Amniotic epithelial cell (primary cell): Measurements from ENCODE around the gene ANXA8.
A peak's percentile ranks its signal among the peaks of the same experiment; 100 is the strongest.
"Not testable (repeated sequence)": the region's sequence is repeated elsewhere in the genome, so short reads cannot be mapped to it uniquely, and the experiment has no call there.

Source experiments
- DNase-seq: peaks from one replicate; pipeline ENCODE4 v3.0.0-alpha.2; 2010; ENCODE audit warnings: low read depth

ANXA8 gene, protein sequence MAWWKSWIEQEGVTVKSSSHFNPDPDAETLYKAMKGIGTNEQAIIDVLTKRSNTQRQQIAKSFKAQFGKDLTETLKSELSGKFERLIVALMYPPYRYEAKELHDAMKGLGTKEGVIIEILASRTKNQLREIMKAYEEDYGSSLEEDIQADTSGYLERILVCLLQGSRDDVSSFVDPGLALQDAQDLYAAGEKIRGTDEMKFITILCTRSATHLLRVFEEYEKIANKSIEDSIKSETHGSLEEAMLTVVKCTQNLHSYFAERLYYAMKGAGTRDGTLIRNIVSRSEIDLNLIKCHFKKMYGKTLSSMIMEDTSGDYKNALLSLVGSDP

DNA sequence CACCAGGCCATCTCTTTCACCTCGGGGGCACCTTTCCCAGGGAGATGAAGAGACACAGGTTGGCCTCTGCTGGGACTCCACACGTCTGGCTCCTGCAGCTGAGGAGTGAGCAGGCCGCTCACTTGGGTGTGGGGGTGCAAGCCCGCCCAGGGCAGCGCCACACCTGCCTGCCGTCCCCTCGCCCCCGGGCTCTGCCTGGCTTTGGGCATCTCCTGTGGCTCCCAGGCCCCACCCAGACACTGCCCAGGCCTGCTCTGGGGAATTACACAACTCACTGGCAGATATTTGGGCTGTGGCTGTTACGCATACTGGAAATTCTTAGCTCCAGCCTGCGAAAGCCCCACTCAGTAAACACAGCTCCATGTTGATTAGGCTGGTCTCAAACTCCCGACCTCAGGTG is at the start of gene ANXA8:
Gene ANXA8 (minus strand): TSS at position 193 of the 400 bp plus-strand sequence. CDS start 182 bp downstream, at position 11.
- DNase-seq, result peak; percentile 64

DNA sequence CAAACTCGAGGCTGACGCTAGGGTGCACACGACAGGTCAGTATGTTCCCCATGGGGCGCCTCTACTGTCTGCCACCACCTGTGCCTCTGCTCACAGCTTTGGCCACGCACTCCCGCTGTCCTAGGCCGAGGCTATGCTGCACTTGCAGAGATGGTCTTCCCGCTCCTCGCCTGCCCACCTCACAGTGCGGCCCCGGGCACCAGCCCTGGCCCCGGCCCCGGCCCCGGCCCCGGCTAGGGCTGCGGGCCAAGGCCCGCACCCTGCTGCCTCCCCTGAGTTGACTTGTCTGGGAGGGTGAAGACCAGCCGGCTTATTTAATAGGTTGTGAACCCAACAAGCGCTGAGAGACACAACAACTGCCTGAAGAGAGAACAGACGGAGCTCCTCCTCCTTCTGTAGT is 39.6 kb upstream of the ANXA8 start, which contains the start of gene AGAP9:
Gene AGAP9 (minus strand): TSS at position 164 of the 400 bp plus-strand sequence. CDS start 112 bp downstream, at position 52.
- not testable (repeated sequence) for DNase-seq

DNA sequence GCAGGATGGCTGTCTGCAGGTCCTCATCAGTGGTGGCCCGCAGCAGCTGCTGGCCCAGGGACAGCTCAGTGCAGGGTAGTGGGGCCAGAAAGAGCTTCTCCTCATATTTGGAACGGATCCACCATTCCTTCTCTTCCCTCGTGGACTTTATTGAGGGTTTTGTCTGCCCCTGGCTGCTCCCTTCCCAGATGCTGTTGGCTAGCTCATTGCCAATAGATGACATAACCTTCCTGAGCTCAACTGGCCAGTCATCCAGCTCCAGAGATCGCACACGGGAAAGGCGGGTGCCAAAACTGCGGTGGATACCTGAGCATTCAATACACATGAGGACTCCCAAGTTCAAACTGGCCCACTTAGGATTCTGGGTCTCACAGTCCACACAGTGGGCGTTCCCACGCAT is 18.4 kb upstream of the ANXA8 start:
- not testable (repeated sequence) for DNase-seq

DNA sequence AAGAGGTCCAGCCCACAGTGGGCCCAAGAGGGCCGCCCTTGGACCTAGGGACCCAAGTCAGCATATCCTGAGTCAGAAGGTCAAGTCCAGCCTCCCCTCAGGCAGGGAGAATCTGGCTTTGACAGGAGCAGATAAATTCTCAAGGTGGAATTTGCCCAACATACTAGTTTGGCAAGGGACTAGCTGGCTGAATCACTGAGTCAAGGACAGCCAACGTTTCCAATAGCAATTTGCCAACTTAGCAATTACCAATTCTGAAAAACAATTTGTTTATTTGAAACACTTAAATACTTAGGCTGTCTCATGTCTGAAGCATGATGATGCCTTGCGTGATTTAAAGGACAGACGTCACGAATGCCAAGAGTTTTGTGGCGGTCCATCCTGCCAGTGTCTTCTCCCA is 10.3 kb upstream of the ANXA8 start:
- not testable (repeated sequence) for DNase-seq

DNA sequence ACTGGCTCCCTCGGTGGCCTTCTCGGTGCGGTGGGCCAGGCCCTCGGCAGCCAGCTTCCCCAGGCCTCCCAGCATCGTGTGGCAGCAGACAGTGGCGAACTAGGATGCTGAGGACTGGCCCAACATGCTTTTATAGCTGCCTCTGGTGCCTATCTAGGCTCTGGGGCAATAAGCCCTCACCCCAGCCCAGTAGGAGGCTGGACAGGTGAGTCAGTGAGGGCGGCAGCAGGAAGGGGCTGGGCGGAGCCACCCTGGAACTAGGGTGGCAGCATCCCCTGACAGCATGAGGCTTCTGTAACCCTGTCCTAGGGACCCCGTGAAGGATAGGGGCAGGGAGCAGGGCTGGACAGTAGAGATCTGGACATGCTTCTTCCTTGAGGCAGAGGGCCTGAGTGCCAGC is 7.7 kb upstream of the ANXA8 start, which contains the start of gene FAM25G:
Gene FAM25G (minus strand): TSS at position 101 of the 400 bp plus-strand sequence. CDS start 26 bp downstream, at position 75.
- not testable (repeated sequence) for DNase-seq

DNA sequence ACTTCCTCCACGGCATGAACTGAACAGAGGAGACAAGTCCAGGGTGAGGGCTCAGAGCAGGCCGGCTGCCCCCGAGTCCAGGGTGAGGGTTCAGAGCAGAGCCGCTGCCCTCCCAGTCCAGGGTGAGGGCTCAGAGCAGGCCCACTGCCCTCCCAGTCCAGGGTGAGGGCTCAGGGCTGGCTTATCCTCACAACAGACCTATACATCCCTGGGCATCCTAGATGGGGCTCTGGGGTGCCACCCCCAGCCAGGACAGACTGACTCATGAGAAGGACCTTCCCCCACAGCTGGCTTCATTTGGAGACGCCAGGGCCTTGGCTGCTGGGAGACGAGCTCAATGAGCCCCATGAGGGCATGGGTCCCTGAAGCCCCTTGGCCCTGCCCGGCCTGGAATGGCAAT is 5.7 kb upstream of the ANXA8 start:
- not testable (repeated sequence) for DNase-seq

DNA sequence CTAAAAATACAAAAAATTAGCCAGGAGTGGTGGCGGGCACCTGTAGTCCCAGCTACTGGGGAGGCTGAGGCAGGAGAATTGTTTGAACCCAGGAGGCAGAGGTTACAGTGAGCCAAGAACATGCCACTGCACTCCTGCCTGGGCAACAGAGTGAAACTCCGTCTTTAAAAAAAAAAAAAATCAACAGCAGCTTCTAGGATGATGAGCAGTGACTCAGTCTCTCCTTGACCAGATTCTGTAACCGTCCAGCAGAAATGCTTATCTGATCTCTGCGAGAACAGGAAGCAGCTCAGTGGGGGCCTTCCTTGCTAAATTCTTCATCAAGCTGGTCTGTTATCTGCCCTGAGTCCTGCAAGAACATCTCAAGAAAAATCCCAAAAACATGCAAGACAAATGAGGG is 2.0 kb upstream of the ANXA8 start:
- peak; percentile 88 for DNase-seq

DNA sequence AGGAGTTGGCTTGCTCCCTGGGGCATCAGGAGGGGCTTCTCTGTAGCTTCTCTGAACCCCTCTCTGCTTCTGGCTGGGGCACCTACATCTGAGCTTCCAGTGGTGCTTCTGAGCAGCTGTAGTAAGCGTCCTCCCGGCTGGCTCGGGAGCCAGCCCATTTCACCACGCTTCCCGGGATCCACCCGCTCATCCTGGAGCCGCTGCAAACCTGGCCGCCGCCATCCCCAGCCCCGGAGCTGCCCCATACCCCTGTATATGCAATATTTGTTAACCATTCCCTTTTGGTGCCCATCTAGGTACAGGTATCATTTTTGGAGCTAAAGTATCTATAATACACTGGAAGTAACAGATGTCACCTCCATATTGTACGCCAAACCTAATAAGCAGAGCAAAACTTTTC is 871 bp upstream of the ANXA8 start:
- not testable (repeated sequence) for DNase-seq

DNA sequence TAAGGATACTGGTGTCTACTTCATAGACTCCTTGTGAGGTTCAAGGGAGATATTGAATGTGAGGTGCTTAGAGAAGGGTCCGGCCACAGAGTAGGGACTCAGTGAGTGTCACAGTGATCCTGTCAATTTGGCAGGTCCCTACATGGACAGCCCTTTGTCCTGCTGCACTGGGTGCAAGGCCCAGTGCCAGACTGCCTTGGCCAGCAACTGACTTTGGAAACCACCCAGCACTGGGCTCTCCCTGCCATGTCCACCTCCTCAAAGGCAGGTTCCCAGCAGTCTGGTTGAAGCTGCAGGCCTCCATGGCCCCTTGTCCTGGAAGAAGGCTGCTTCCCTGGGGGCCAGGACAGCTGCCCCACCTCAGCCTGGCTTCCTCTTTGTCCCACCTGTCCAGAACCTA is 1.5 kb downstream of the ANXA8 start:
- not testable (repeated sequence) for DNase-seq

DNA sequence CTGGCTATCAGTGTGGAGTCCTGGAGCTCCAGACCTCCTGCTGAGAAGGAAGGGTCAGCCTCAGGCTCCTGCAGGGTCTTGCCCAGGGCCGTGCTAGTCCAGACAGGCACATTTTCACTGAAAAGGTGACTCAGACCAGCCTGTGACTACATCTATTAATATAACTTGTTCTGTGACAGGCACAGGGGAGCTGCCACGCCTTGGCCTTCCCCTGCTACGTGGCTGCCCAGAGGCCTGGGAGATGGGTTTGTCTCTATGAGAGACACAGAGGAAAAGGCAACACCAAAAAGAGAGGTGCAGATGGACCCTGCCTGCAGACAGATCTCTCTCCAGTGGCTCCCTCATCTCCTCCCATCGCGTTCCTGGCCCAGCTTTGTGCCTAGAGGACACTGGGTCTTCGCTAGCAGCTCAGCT is 2.1 kb downstream of the ANXA8 start:
- DNase-seq, result not testable (repeated sequence)

DNA sequence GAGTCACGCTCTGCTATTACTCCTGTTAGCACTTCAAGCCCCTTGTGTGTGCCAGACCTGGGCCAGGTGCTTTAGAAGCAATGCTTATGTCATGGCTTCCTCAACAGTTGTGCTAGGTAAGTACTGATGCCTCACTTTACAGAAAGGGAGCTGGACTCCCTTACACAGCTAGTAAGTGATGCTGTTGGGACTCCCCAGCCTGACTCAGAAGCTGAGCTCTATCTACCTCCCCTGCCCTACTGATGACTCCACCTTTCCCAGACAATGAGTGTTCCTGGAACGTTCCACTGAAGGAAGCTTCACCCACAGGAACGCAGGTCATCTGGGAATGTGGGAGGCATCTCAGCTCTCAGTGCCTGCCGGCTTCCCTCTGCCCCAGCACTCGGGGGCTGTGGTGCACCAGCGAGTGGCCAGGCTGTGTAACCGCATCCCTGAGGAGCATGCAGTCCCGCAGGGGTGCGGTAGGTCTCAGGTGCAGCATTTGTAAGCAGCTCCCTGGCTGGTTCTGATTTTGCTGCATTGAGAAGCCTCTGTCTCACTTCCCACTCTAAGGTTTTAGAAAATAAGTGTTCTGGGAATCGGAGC is 2.6 kb downstream of the ANXA8 start:
- DNase-seq, result peak; percentile 90

DNA sequence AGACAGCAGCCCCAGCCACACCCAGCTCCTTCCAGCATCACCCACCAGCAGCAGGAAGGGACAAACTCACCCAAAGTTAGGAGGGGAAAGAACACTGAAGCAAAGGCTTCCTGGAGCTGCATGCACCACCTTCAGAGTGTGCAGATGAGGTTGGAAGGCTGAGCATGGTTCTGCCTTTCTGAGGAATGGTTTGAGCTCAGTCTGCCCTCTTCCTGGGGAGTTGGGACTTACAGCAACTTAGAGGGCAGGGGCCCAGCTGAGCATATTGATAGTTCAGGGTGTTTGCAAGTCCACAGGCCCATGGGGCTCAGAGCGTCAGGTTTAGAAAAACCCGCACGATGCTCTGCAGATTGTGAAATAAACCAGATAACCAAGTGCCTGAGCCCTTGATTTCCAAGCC is 3.8 kb downstream of the ANXA8 start:
- DNase-seq, result not testable (repeated sequence)

DNA sequence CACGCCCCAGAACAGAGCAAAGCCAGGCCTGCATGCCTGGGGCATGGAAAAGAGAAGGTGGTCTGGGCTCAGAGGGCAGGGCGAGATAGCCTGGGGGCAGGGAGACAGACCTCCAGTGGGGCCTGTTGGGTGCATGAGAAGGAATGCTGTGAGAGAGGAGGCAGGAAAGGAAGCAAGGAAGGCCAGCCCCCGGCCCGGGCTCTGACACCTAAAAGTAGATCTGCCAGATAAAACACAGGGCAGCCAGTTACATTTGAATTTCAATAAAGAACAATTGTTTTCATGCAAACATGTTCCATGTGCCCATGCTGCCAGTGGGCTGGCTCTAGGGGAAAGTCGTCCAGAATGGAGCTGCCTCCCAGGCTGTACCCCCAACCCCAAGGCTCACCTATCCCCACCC is 5.8 kb downstream of the ANXA8 start:
- not testable (repeated sequence) for DNase-seq

DNA sequence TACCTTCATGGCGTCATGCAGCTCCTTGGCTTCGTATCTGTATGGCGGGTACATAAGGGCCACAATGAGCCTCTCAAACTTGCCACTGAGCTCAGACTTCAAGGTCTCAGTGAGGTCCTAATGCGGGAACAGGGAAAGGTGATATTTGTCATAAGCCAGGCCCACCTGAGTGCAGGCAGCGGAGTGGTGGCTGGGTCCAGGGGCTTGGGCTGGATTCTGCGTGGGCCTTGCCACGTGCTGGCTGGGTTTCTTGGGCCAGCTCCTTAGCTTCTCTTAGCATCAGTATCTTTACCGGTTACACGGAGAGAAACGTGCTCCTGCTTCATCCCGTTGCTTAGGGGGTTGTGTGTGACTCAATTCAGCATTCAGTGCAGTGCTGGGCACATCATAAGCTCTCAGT is 6.8 kb downstream of the ANXA8 start:
- DNase-seq, result not testable (repeated sequence)

DNA sequence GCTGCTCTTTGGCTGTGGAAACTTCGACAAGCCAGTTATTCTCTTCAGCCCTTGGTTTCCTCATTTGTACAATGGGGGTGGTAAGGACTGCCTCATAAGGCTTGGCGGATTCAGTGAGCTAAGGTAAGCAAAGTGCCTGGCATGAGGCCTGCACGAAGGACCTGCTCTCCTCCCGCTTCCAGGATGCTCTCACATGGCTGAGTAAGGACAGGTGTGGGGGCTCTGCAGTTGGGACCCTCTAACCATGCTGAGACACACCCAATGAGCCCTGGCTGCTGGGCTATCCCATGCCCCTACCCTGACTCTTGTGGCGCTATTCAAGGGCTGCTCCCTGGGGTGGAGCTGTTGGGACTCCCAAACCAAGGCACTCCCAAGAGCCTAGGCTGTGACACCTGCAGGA is 8.8 kb downstream of the ANXA8 start:
- DNase-seq, result not testable (repeated sequence)

DNA sequence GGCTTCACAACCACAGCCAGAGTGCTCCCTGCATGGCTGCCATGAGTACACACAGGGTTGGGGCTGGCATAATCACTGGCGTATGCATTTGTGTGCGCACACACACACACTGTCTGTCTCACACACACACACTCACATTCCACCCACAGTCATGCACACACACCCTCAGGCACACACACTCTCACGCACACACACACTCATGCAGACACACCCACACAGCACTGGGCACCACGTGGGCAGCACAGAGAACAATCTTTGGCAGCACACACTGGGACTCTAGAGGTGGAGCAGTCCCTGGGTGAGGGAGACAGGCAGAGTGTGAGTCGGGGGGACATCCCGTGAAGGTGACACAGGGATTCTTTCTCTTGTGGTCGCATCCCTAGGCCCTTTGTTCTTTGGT is 10.4 kb downstream of the ANXA8 start:
- DNase-seq, result not testable (repeated sequence)

DNA sequence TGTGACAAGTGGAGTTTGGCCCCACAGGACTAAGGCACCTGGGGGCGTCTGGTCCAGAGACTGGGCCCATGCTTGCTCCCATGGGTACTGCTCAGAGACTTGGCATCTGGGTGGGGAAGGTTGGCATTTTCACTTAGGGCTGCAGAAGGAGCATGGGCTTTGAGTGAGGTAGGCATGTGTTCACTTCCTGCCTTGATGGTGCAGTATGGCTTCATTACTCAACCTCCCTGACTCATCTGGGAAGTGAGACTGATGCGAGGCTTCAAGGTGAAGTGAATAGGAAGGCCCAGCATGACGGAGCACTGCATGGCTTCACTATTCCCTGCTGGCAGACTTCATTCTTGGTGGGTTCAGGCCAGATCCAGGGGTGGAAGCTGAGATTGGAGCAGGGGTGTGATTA is 11.3 kb downstream of the ANXA8 start:
- not testable (repeated sequence) for DNase-seq

DNA sequence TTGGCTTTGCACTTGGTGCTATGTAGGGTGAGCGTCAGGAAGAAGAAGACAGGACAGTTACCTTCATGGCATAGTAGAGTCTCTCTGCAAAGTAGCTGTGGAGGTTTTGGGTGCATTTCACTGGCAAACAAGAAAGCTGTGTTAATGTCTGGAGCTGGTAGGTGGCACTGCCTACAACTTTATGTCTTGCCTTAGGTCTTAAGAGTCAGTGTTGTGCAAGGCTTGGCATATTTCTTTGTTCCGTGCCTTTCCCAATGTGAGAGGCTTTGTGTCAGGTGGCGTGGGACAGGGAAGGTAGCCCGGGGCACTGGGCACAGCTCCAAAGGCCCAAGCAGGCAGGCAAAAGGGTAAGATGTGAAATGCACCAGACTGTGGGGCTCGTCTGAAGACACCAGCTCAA is 11.8 kb downstream of the ANXA8 start:
- DNase-seq, result not testable (repeated sequence)

DNA sequence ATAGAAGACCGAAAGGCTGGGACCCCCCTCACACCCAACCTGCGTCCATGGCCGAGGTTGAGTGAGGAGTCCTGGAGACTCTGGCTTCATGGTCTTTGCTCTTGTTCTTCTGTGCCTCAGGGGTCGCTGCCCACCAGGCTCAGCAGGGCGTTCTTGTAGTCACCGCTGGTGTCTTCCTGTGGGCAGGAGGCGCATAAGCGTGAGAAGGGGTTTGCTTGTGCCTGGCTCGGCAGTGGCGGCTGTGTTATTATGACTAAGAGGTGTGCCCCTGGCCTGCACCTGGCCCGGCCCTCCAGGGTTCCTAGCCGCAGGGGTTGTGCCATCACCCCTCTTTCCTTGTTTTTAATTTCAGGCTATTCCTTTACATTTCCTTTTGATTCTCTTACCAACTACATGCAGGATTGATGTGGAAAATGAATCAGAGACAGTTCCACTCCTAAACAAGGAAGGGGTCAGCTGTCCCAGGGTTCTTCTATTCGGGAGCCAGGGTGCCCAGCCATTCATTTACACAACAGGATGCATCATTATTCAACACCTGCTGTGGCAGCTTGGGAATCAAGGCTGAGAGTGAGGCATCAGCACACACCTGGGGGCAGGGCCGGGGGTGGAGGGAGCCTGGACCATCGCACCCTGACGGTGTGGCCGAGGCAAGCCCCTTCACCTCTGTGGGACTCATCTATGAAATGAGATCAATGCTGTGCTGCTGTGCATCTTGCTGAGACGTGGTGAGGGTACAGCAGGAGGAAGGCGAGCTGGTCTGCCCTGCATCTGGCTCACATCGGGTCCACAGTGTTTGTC is 15.0 kb downstream of the ANXA8 start:
- DNase-seq, result not testable (repeated sequence)

DNA sequence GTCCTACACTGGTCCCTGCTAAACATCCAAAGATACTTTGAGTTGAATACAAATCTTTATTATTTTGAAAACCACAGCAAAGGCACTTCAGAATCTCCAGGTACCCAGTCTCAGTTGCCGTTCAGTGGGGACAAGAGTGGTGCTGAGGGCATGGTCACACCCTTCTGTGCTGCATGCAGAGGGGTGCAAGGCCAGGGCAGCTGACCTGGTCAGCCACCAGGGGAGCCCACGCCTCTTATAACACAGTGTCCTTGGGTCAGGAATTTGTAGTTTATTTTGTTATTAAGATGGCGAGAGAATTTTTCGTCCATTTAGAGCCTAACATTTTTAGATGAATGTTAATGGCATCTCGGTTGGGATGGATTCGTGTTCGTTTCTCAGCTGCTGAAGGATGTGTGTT is 16.0 kb downstream of the ANXA8 start:
- not testable (repeated sequence) for DNase-seq

DNA sequence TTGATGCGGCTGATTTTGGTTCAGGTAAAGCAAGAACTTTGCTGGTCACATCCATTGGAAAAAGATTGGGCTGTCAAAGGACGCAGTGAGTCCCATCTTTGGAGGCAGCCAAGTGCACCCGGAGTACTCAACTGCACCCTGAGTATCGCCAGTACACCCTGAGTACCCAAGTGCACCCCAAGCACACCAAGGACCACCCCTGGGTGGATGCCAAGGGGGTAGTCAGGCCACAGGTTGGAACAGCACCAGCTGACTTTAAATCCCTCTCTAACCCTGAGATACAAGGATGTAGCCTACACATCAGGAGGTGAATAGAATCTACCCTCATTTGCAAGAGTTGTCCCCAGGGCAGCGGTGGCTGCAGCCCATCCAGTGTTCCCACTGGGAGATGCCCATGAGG is 16.5 kb downstream of the ANXA8 start:
- not testable (repeated sequence) for DNase-seq

DNA sequence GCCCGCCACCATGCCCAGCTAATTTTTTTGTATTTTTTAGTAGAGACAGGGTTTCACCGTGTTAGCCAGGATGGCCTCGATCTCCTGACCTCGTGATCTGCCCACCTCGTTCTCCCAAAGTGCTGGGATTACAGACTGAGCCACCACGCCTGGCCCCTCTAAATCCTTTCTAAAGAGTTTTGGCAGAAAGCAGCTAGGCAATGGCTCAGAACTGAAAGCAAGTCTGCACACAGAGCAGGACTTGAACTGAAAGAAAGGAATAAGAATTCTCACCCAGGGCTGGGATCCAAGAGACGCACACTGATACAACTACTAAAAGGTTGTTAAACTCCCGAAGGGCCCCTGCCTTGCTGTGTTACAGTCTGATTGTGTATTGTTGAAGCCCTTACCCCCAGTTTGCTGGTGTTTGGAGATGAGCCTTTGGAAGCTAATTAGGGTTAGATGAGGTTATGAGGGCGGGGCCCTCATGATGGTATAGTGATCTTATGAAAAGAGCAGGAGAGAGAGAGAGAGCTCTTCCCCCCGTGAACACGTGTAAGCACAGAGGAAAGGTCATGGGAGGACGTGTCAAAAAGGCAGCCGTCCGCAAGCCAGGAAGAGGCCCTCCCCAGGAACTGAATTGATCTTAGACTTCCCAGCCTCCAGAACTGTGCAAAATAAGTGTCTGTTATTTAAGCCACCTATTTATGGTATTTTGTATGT is 18.5 kb downstream of the ANXA8 start:
- peak; percentile 27 for DNase-seq
